Spinal cord (tissue), 10 donors: ENCODE measurements around the gene MOCS1. TPM values are rescaled to one million over a fixed set of nuclear protein-coding genes. Genes with fewer than 3 reads are reported as not detected.

Experiments
- DNase-seq, 6 donors: peaks; one replicate each; pipeline versions ENCODE4 v3.0.0 to v3.0.0-alpha.2; 2013 to 2015; ENCODE audit warnings: low spot score in 6 of 6, low read depth in 4 of 6
- H3K27ac ChIP-seq: one replicate; pipeline ENCODE4 v1.5.1; 2013; ENCODE audit warnings: low read depth, low read length, control low read depth
- H3K27me3 ChIP-seq: one replicate; pipeline ENCODE4 v1.6.1; 2013; ENCODE audit warnings: low read length; ENCODE audit not compliant: control insufficient read depth, insufficient read depth
- H3K36me3 ChIP-seq: one replicate; pipeline ENCODE4 v1.6.1; 2013; ENCODE audit warnings: low read length; ENCODE audit not compliant: control insufficient read depth, insufficient read depth
- H3K4me1 ChIP-seq: one replicate; pipeline ENCODE4 v1.6.1; 2013; ENCODE audit warnings: low read length; ENCODE audit not compliant: control insufficient read depth, insufficient read depth
- H3K4me3 ChIP-seq: one replicate; pipeline ENCODE4 v1.5.1; 2013; ENCODE audit warnings: low read depth, low read length, control low read depth
- H3K9me3 ChIP-seq: one replicate; pipeline ENCODE4 v1.6.1; 2013; ENCODE audit warnings: low read length; ENCODE audit not compliant: control insufficient read depth, insufficient read depth
- WGBS: methylation state at CpG from one replicate; pipeline ENCODE4 v1.1.5; 2013; ENCODE audit warnings: missing lambda C conversion rate; ENCODE audit not compliant: insufficient coverage; 5-methylcytosine and 5-hydroxymethylcytosine counted together
- polyA plus RNA-seq, 2 donors: library from polyadenylated mRNA; unstranded; fragments of 120-200 nt; gene quantifications; one replicate each; pipeline ENCODE4 v1.2.1, GENCODE V29; 2013; ENCODE audit not compliant: insufficient read length in 2 of 2
- total RNA-seq, 2 donors: library from RNA; depleted of rRNA in 1 of 2; stranded (reverse); fragments of 120-200 nt in 1 of 2; fragments of >200 nt in 1 of 2; gene quantifications; one replicate each; pipeline versions ENCODE4 v1.2.3 to v1.2.4, GENCODE V29; 2013 to 2014
- donor health status: healthy.

The MOCS1 gene
- total and polyA plus RNA-seq, 4 donors: 9.6 to 15.4 (median 12.5) TPM

- WGBS: 58% methylated on average over 2 of the region's 3 CpGs
- Histone ChIP-seq H3K27ac (no peak overlapping the region), H3K4me3 (no peak overlapping the region), H3K4me1 (peaks cover 1% of the 10 kb centered on the region), H3K36me3 (peaks cover 17% of the 10 kb centered on the region), H3K27me3 (no peaks in the 10 kb centered on the region), H3K9me3 (no peaks in the 10 kb centered on the region)
- DNase-seq: peak in 1 of 6 donors; percentile 57
Observed at GRCh38 chr6:39876826-39877225, 57.4 kb downstream of the MOCS1 start.

GRCh38 chr6:39876111-39876510, 58.2 kb downstream of the MOCS1 start:
- Histone ChIP-seq H3K36me3 (peaks cover 17% of the 10 kb centered on the region), H3K9me3 (no peaks in the 10 kb centered on the region), H3K27ac (no peak overlapping the region), H3K4me1 (no peaks in the 10 kb centered on the region), H3K4me3 (no peak overlapping the region), H3K27me3 (no peaks in the 10 kb centered on the region)
- no peak for DNase-seq

- no peaks in the 10 kb centered on the region for H3K27me3 ChIP-seq
- H3K9me3 ChIP-seq: no peaks in the 10 kb centered on the region
- peaks cover 12% of the 10 kb centered on the region for H3K36me3 ChIP-seq
- no peak for DNase-seq
- 92% methylated on average over 2 of the region's 3 CpGs for WGBS
- H3K4me1 ChIP-seq: no peaks in the 10 kb centered on the region
- no peak overlapping the region for H3K4me3 ChIP-seq
- H3K27ac ChIP-seq: no peak overlapping the region
Observed at GRCh38 chr6:39873439-39873838, 60.8 kb downstream of the MOCS1 start.

GRCh38 chr6:39870950-39871349, 63.3 kb downstream of the MOCS1 start:
- H3K4me3 ChIP-seq: no peak overlapping the region
- no peaks in the 10 kb centered on the region for H3K9me3 ChIP-seq
- DNase-seq: no peak
- H3K27me3 ChIP-seq: no peaks in the 10 kb centered on the region
- 83% methylated on average over 1 of the region's 3 CpGs for WGBS
- H3K27ac ChIP-seq: no peak overlapping the region
- no peaks in the 10 kb centered on the region for H3K4me1 ChIP-seq
- H3K36me3 ChIP-seq: peaks cover 11% of the 10 kb centered on the region

- no peak overlapping the region for H3K4me3 ChIP-seq
- no peak for DNase-seq
- no peak overlapping the region for H3K27ac ChIP-seq
- 76% methylated on average over 6 of the region's 6 CpGs for WGBS
- no peaks in the 10 kb centered on the region for H3K9me3 ChIP-seq
- H3K36me3 ChIP-seq: peaks cover 12% of the 10 kb centered on the region
- no peaks in the 10 kb centered on the region for H3K4me1 ChIP-seq
- no peaks in the 10 kb centered on the region for H3K27me3 ChIP-seq
Observed at GRCh38 chr6:39867592-39867991, 66.7 kb downstream of the MOCS1 start.

GRCh38 chr6:39865011-39865888, 69.0 kb downstream of the MOCS1 start:
- no peak overlapping the region for H3K4me3 ChIP-seq
- H3K36me3 ChIP-seq: peaks cover 12% of the 10 kb centered on the region
- peak in 1 of 6 donors; percentile 38 for DNase-seq
- 54% methylated on average over 13 of the region's 15 CpGs for WGBS
- no peaks in the 10 kb centered on the region for H3K27me3 ChIP-seq
- H3K9me3 ChIP-seq: no peaks in the 10 kb centered on the region
- no peak overlapping the region for H3K27ac ChIP-seq
- peaks cover 1% of the 10 kb centered on the region for H3K4me1 ChIP-seq

- no peaks in the 10 kb centered on the region for H3K9me3 ChIP-seq
- no peaks in the 10 kb centered on the region for H3K27me3 ChIP-seq
- no peak overlapping the region for H3K27ac ChIP-seq
- H3K4me1 ChIP-seq: peaks cover 4% of the 10 kb centered on the region
- DNase-seq: no peak
- WGBS: 75% methylated on average over 2 of the region's 3 CpGs
- H3K36me3 ChIP-seq: peaks cover 9% of the 10 kb centered on the region
- H3K4me3 ChIP-seq: no peak overlapping the region
Observed at GRCh38 chr6:39861663-39862062, 72.6 kb downstream of the MOCS1 start.

GRCh38 chr6:39859025-39859424, 75.2 kb downstream of the MOCS1 start:
- H3K9me3 ChIP-seq: no peaks in the 10 kb centered on the region
- 100% methylated on average over 1 of the region's 2 CpGs for WGBS
- no peak overlapping the region for H3K27ac ChIP-seq
- H3K4me1 ChIP-seq: peaks cover 4% of the 10 kb centered on the region
- H3K27me3 ChIP-seq: no peaks in the 10 kb centered on the region
- H3K36me3 ChIP-seq: peaks cover 10% of the 10 kb centered on the region
- DNase-seq: no peak
- H3K4me3 ChIP-seq: no peak overlapping the region

- H3K4me3 ChIP-seq: no peak overlapping the region
- DNase-seq: no peak
- H3K9me3 ChIP-seq: no peaks in the 10 kb centered on the region
- H3K27me3 ChIP-seq: no peaks in the 10 kb centered on the region
- H3K4me1 ChIP-seq: peaks cover 4% of the 10 kb centered on the region
- H3K27ac ChIP-seq: no peak overlapping the region
- 91% methylated on average over 5 of the region's 7 CpGs for WGBS
- H3K36me3 ChIP-seq: peaks cover 12% of the 10 kb centered on the region
Observed at GRCh38 chr6:39855356-39855995, 78.8 kb downstream of the MOCS1 start.
